Embryonic facial prominence (tissue), 1 donor: ENCODE data around the gene DNAJC15.
"Not testable (repeated sequence)": the region's sequence is repeated elsewhere in the genome, so short reads cannot be mapped to it uniquely, and the experiment has no call there.

ENCODE experiments used
- DNase-seq: peaks from one replicate; pipeline ENCODE4 v3.0.0-alpha.2; 2016; ENCODE audit errors: extremely low spot score

The DNAJC15 gene

DNA sequence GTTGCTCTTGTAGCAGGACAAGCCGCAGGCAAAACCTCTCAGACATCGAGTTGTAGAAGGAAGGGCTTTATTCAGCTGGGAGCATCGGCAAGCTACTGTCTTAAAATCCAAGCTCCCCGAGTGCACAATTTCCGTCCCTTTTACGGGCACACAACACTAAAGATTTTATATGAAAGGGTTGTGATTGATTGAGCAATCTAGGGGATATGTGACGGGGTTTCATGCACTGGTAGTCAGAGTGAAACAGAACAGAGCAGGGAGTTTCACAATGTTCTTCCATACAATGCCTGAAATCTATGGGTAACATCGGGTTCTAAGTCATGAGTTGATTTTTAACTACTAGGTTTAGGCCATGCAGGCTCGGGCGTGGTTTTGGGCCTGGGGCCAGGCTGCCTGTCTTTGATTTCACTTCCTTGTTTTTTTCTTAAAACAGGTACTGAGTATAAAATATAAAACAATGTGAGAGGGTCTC is 22.0 kb downstream of the DNAJC15 start:
- DNase-seq: not testable (repeated sequence)

- no peak for DNase-seq
These were observed 22.9 kb downstream of the DNAJC15 start for GRCh38 chr13:43046259-43046658.

GRCh38 chr13:43054803-43055802 is 31.7 kb downstream of the DNAJC15 start:
- DNase-seq: peak; percentile 21

- no peak for DNase-seq
These were observed 34.4 kb downstream of the DNAJC15 start for GRCh38 chr13:43057653-43058317.

- DNase-seq: no peak
These were observed 34.9 kb downstream of the DNAJC15 start for GRCh38 chr13:43058318-43058674.

GRCh38 chr13:43058831-43059230 is 35.4 kb downstream of the DNAJC15 start:
- DNase-seq: no peak

DNA sequence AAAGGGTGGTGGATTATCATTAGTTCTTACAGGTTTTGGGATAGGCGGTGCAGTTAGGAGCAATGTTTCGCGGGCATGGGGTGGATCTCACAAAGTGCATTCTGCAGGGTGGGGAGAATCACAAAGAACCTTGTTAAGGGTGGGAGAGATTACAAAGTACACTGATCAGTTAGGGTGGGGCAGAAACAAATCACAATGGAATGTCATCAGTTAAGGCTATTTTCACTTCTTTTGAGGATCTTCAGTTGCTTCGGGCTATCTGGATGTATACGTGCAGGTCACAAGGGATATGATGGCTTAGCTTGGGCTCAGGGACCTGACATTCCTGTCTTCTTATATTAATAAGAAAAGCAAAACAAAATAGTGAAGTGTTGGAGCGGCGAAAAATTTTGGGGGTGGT is 36.4 kb downstream of the DNAJC15 start:
- not testable (repeated sequence) for DNase-seq

GRCh38 chr13:43060806-43061205 is 37.4 kb downstream of the DNAJC15 start:
- DNase-seq: not testable (repeated sequence)

DNA sequence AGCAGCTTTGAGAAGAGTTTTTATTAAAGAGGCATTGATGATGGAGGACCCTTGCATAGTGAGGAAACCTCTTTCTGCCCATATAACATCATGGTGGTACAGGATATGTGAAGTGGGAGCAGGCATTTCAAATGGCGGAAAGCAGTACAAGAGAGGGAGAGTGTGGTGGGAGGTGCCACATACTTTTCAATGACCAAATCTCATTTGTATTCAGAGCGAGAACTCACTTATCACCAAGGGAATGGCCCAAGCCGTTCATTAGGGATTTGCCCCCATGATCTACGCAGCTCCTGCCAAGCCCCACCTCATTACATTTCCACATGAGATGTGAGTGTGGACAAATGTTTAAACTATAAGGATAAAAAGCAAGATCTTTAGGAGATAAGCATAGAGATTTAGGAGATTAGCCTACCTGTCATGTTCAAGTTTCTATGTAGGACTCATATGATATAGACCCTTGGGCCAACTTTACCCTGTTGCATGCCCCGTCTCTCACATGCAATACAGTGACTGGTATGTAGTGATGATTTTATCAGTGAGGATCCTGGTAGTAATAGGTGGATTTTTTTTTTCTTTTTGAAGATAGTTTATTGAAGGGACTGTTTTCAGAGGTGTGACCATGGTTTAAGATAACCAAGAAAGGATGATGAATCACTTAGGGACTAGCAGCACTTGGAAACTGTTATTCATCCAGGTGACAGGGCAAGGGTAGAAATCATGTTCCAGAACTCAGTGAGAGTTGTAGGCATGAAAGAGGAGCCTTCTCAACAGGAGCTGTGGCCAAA is 38.3 kb downstream of the DNAJC15 start:
- DNase-seq: no peak

- DNase-seq: no peak
These were observed 48.4 kb downstream of the DNAJC15 start for GRCh38 chr13:43071824-43072223.

GRCh38 chr13:43072394-43072793 is 49.0 kb downstream of the DNAJC15 start:
- no peak for DNase-seq

- DNase-seq: no peak
These were observed 51.6 kb downstream of the DNAJC15 start for GRCh38 chr13:43074824-43075510.

DNA sequence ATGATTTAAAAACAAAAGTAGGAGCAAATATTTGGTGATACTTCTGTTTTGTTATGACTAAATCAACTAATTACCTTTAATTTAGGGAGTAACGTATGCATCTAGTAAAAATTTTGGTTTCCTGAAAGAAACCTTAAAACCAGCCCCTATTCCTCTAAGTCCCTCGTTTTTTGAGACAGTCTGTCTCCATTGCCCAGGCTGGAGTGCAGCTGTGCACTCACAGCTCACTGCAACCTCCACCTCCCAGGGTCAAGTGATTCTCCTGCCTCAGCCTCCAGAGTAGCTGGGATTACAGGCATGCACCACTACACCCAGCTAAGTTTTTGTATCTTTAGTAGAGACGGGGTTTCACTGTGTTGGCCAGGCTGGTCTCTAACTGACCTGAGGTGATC is 52.1 kb downstream of the DNAJC15 start:
- DNase-seq: not testable (repeated sequence)

- no peak for DNase-seq
These were observed 53.7 kb downstream of the DNAJC15 start for GRCh38 chr13:43077046-43077445.

- no peak for DNase-seq
These were observed 54.1 kb downstream of the DNAJC15 start for GRCh38 chr13:43077461-43077860.

DNA sequence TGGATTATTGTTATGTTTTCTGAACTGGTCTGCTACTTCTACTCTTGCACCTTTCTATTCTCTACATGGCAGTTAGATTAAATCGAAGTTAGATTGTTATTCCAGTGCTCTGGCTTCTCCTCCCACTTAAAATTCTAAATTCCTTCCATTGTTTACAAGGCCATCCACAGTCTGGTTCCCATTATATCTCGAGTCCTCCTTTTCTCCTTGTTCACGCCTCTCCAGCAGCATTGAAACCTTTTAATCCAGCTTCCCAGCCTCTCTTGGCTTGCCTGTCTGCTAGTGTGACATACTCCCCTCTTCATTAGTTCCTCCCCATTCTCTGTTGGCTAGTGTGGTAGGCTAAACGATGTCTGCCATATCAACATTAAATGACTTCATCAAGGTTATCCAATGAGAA is 54.5 kb downstream of the DNAJC15 start:
- no peak for DNase-seq

DNA sequence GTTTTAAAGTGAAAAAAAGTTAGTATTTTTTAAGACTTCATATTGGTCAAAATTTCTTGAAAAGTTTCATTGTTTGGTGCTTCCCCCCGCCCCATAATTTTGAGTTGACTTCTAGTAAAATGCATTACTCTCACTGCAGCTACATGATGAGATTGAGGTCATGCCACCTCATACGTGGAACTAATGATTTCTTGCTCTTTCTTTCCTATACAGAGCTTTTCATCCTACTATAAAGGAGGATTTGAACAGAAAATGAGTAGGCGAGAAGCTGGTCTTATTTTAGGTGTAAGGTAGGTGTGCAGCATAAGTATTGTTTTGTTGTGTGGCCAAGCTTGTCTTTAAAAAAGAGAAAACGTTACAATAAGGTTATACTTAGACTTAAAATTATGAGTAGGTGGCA is 55.0 kb downstream of the DNAJC15 start:
- DNase-seq: no peak

- DNase-seq: no peak
These were observed 56.1 kb downstream of the DNAJC15 start for GRCh38 chr13:43079392-43079931.

- DNase-seq: no peak
These were observed 56.8 kb downstream of the DNAJC15 start for GRCh38 chr13:43080199-43080598.

- DNase-seq: no peak
These were observed 58.5 kb downstream of the DNAJC15 start for GRCh38 chr13:43081866-43082265.

DNA sequence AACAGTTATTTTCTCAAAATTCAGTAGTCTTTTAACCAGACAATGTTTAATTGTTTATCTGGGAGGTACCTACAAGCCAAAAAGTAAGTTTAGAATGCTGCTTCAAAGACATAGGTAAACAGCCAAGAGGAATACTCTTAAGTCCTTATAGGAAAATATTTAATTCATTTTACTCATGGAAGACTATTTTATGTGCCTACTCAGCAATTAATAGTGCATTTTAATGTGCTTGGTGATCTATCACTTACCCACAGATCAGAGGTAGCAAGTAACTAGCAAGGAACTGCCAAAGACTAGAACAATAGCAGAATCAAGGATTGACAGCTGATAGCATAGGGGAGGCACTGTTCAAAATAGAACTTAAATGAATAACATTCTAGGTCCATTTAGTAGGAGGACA is 60.4 kb downstream of the DNAJC15 start:
- DNase-seq: no peak
